HepG2 (cell line): ENCODE measurements around the gene DOK4. TPM values are rescaled to one million over a fixed set of nuclear protein-coding genes. Genes with fewer than 3 reads are reported as not detected.

ENCODE experiments used
- FIP1L1 ChIP-seq: fragments of 200-400 bp; formaldehyde crosslinking; IDR thresholded peaks from 2 replicates; pipeline ENCODE4 v1.6.1; 2018; ENCODE audit warnings: low read depth, mild to moderate bottlenecking, low read length, moderate library complexity, borderline replicate concordance; ENCODE audit not compliant: insufficient read depth
- KLF16 ChIP-seq, 2 experiments: sonication (generic) in 1 of 2; formaldehyde crosslinking in 1 of 2; IDR thresholded peaks; 2 replicates each; pipeline versions ENCODE4 v1.6.1 to v1.8.0; 2016 to 2023; ENCODE audit warnings: missing genetic modification reagents in 2 of 2, missing compliant biosample characterization in 1 of 2
- KLF9 ChIP-seq: IDR thresholded peaks from 2 replicates; pipeline ENCODE4 v1.6.1; 2016; ENCODE audit warnings: low read depth
- ZBTB7A ChIP-seq: sonication (generic); formaldehyde crosslinking; IDR thresholded peaks from 2 replicates; pipeline ENCODE4 v1.8.0; 2022; ENCODE audit warnings: mild to moderate bottlenecking, missing genetic modification reagents
- ZKSCAN5 ChIP-seq: sonication (generic); formaldehyde crosslinking; IDR thresholded peaks from 2 replicates; pipeline ENCODE4 v1.5.1; 2020; ENCODE audit warnings: mild to moderate bottlenecking, missing genetic modification reagents
- ZMAT3 ChIP-seq: sonication (generic); formaldehyde crosslinking; conservative IDR thresholded peaks from 2 replicates; pipeline ENCODE4 v1.7.0; 2021; ENCODE audit warnings: missing genetic modification reagents
- ZNF274 ChIP-seq: sonication (generic); formaldehyde crosslinking; IDR thresholded peaks from 2 replicates; pipeline ENCODE4 v1.5.1; 2020; ENCODE audit warnings: mild to moderate bottlenecking, missing genetic modification reagents
- ZNF33A ChIP-seq: sonication (generic); formaldehyde crosslinking; IDR thresholded peaks from 2 replicates; pipeline ENCODE4 v1.5.1; 2020; ENCODE audit warnings: missing genetic modification reagents, mild to moderate bottlenecking, moderate library complexity, borderline replicate concordance
- ZNF530 ChIP-seq: sonication (generic); formaldehyde crosslinking; IDR thresholded peaks from 2 replicates; pipeline ENCODE4 v1.5.0; 2020; ENCODE audit warnings: low read depth, mild to moderate bottlenecking, missing genetic modification reagents
- polyA plus RNA-seq, 8 experiments: library from polyadenylated mRNA; depleted of rRNA in 3 of 8; stranded (reverse) in 7 of 8; unstranded in 1 of 8; fragments of >200 nt; fragmentation: Illumina TruSeq in 4 of 8; extraction: Trizol in 4 of 8; gene quantifications; 2 replicates each; pipeline versions ENCODE4 v1.2.1 to v1.2.3, GENCODE V29; 2011 to 2016; ENCODE audit warnings: low read depth in 4 of 8, missing spikeins in 1 of 8, mixed read lengths in 1 of 8; ENCODE audit not compliant: insufficient read depth in 1 of 8
- total RNA-seq, 5 experiments: library from RNA; depleted of rRNA; stranded (reverse); fragments of >200 nt; fragmentation: Illumina TruSeq; extraction: Trizol; gene quantifications; 2 replicates each; pipeline ENCODE4 v1.2.3, GENCODE V29; 2016; ENCODE audit warnings: low read depth in 1 of 5
- TF ChIP-seq, protein P1 (sequence below): fragments of 450-650 bp; IDR thresholded peaks from 2 replicates; pipeline ENCODE4 v1.6.1; 2017; ENCODE audit warnings: mild to moderate bottlenecking
- TF ChIP-seq, protein P2 (sequence below): sonication (generic); formaldehyde crosslinking; IDR thresholded peaks from 2 replicates; pipeline ENCODE4 v1.5.0; 2020; ENCODE audit warnings: missing genetic modification reagents, mild to moderate bottlenecking, borderline replicate concordance
- TF ChIP-seq, protein P3 (sequence below): sonication (generic); formaldehyde crosslinking; IDR thresholded peaks from 2 replicates; pipeline ENCODE4 v1.4.0; 2020; ENCODE audit warnings: low read depth, mild to moderate bottlenecking, missing genetic modification reagents
- TF ChIP-seq, protein P4 (sequence below): sonication (generic); formaldehyde crosslinking; IDR thresholded peaks from 2 replicates; pipeline ENCODE4 v1.4.0; 2020; ENCODE audit warnings: missing genetic modification reagents
- TF ChIP-seq, protein P5 (sequence below): sonication (generic); formaldehyde crosslinking; IDR thresholded peaks from 2 replicates; pipeline ENCODE4 v1.5.1; 2020; ENCODE audit warnings: missing genetic modification reagents, mild to moderate bottlenecking, borderline replicate concordance

Gene DOK4
- total and polyA plus RNA-seq, 2 of the 13 experiments (the other 11 are each of a cell fraction or from before 2014, with no cell fraction given), result 52.7 to 70.0 TPM

DNA sequence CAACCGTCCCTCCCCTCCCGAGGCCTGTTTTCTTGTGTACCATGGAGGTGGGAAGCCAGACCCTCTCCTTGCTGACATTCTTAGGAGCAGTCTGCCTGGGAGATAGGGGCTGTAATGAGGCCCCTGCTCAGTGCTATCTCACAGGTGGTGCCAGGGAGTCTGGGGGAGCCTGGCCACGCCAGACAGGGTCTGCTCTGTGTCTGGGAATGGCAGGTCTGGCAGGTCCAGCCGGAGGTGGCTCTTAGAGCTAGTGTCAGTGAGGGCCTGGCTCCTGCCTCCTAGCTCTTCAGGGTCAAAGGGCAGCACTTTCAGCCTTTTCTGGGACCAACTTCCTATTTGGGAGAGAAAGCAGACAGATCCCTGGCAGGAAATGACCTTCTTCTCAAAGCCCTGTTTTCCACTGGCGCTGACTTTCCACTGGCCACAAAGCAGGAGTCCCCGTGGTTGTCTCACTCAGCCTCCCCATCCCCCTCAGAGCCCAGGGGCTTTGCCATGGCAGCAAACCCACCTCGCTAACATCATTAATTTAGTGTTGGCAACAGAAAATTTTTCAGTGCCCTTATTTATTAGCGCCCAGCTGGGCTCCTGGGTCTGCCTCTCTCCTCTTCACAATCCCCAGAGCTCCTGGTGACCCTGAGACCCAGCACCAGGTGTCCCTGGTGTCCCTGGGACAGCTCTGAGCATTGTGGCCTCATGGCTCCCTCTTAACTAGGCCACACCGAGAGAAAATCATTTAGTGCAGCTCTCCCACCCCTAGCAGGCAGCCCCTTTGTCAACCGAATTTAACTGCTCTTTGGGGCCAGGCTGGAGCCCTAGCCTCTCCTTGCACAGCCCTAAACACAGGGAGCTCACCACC lies 24.0 kb upstream of the DOK4 start (continued):
- TF ChIP-seq, protein P1, sequence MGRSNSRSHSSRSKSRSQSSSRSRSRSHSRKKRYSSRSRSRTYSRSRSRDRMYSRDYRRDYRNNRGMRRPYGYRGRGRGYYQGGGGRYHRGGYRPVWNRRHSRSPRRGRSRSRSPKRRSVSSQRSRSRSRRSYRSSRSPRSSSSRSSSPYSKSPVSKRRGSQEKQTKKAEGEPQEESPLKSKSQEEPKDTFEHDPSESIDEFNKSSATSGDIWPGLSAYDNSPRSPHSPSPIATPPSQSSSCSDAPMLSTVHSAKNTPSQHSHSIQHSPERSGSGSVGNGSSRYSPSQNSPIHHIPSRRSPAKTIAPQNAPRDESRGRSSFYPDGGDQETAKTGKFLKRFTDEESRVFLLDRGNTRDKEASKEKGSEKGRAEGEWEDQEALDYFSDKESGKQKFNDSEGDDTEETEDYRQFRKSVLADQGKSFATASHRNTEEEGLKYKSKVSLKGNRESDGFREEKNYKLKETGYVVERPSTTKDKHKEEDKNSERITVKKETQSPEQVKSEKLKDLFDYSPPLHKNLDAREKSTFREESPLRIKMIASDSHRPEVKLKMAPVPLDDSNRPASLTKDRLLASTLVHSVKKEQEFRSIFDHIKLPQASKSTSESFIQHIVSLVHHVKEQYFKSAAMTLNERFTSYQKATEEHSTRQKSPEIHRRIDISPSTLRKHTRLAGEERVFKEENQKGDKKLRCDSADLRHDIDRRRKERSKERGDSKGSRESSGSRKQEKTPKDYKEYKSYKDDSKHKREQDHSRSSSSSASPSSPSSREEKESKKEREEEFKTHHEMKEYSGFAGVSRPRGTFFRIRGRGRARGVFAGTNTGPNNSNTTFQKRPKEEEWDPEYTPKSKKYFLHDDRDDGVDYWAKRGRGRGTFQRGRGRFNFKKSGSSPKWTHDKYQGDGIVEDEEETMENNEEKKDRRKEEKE, result no peak
- no peak for TF ChIP-seq FIP1L1
- no peak for TF ChIP-seq KLF9 (CRISPR knock-in tag)
- no peak for TF ChIP-seq ZNF33A (CRISPR knock-in tag)
- no peak for TF ChIP-seq KLF16 (CRISPR knock-in tag; IDR thresholded peaks at IDR 0.05)
- 0 out of 2 replicates have a peak, but pooled peaks have one; percentile 38 for TF ChIP-seq ZMAT3 (CRISPR knock-in tag)
- TF ChIP-seq ZBTB7A (CRISPR knock-in tag), result no peak
- TF ChIP-seq, protein P2, sequence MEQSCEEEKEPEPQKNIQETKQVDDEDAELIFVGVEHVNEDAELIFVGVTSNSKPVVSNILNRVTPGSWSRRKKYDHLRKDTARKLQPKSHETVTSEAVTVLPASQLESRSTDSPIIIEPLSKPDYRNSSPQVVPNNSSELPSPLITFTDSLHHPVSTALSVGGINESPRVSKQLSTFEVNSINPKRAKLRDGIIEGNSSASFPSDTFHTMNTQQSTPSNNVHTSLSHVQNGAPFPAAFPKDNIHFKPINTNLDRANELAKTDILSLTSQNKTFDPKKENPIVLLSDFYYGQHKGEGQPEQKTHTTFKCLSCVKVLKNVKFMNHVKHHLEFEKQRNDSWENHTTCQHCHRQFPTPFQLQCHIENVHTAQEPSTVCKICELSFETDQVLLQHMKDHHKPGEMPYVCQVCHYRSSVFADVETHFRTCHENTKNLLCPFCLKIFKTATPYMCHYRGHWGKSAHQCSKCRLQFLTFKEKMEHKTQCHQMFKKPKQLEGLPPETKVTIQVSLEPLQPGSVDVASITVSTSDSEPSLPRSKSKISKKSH (CRISPR knock-in tag), result no peak; the same call in 1 of the 2 replicates
- TF ChIP-seq ZNF274 (CRISPR knock-in tag), result 0 out of 2 replicates have a peak, but pooled peaks have one; percentile 24
- TF ChIP-seq ZKSCAN5 (CRISPR knock-in tag), result no peak
- no peak for TF ChIP-seq ZNF530
- TF ChIP-seq, protein P3, sequence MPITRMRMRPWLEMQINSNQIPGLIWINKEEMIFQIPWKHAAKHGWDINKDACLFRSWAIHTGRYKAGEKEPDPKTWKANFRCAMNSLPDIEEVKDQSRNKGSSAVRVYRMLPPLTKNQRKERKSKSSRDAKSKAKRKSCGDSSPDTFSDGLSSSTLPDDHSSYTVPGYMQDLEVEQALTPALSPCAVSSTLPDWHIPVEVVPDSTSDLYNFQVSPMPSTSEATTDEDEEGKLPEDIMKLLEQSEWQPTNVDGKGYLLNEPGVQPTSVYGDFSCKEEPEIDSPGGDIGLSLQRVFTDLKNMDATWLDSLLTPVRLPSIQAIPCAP (CRISPR knock-in tag), result no peak
- TF ChIP-seq, protein P4, sequence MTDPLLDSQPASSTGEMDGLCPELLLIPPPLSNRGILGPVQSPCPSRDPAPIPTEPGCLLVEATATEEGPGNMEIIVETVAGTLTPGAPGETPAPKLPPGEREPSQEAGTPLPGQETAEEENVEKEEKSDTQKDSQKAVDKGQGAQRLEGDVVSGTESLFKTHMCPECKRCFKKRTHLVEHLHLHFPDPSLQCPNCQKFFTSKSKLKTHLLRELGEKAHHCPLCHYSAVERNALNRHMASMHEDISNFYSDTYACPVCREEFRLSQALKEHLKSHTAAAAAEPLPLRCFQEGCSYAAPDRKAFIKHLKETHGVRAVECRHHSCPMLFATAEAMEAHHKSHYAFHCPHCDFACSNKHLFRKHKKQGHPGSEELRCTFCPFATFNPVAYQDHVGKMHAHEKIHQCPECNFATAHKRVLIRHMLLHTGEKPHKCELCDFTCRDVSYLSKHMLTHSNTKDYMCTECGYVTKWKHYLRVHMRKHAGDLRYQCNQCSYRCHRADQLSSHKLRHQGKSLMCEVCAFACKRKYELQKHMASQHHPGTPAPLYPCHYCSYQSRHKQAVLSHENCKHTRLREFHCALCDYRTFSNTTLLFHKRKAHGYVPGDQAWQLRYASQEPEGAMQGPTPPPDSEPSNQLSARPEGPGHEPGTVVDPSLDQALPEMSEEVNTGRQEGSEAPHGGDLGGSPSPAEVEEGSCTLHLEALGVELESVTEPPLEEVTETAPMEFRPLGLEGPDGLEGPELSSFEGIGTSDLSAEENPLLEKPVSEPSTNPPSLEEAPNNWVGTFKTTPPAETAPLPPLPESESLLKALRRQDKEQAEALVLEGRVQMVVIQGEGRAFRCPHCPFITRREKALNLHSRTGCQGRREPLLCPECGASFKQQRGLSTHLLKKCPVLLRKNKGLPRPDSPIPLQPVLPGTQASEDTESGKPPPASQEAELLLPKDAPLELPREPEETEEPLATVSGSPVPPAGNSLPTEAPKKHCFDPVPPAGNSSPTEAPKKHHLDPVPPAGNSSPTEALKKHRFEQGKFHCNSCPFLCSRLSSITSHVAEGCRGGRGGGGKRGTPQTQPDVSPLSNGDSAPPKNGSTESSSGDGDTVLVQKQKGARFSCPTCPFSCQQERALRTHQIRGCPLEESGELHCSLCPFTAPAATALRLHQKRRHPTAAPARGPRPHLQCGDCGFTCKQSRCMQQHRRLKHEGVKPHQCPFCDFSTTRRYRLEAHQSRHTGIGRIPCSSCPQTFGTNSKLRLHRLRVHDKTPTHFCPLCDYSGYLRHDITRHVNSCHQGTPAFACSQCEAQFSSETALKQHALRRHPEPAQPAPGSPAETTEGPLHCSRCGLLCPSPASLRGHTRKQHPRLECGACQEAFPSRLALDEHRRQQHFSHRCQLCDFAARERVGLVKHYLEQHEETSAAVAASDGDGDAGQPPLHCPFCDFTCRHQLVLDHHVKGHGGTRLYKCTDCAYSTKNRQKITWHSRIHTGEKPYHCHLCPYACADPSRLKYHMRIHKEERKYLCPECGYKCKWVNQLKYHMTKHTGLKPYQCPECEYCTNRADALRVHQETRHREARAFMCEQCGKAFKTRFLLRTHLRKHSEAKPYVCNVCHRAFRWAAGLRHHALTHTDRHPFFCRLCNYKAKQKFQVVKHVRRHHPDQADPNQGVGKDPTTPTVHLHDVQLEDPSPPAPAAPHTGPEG (CRISPR knock-in tag), result no peak
- TF ChIP-seq, protein P5, sequence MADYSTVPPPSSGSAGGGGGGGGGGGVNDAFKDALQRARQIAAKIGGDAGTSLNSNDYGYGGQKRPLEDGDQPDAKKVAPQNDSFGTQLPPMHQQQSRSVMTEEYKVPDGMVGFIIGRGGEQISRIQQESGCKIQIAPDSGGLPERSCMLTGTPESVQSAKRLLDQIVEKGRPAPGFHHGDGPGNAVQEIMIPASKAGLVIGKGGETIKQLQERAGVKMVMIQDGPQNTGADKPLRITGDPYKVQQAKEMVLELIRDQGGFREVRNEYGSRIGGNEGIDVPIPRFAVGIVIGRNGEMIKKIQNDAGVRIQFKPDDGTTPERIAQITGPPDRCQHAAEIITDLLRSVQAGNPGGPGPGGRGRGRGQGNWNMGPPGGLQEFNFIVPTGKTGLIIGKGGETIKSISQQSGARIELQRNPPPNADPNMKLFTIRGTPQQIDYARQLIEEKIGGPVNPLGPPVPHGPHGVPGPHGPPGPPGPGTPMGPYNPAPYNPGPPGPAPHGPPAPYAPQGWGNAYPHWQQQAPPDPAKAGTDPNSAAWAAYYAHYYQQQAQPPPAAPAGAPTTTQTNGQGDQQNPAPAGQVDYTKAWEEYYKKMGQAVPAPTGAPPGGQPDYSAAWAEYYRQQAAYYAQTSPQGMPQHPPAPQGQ (CRISPR knock-in tag), result peak; percentile 65; the same call in 1 of the 2 replicates
